NCI-H2227 (cell line): ENCODE data around the gene PTPRM.

ENCODE experiments used
- DNase-seq: peaks from one replicate; lab custom pipeline; 2025; ENCODE audit not compliant: unreplicated experiment; lab: John Stamatoyannopoulos, UW

Gene PTPRM

GRCh38 chr18:8448130-8448529, 881.0 kb downstream of the PTPRM start:
- no peak for DNase-seq

GRCh38 chr18:8450013-8450412, 882.9 kb downstream of the PTPRM start:
- DNase-seq = no peak

- no peak for DNase-seq
These were observed 884.0 kb downstream of the PTPRM start for GRCh38 chr18:8450898-8451665.

- no peak for DNase-seq
These were observed 886.4 kb downstream of the PTPRM start for GRCh38 chr18:8453528-8453927.

GRCh38 chr18:8454136-8454535, 887.0 kb downstream of the PTPRM start:
- no peak for DNase-seq

GRCh38 chr18:8455661-8456614, 888.8 kb downstream of the PTPRM start:
- no peak for DNase-seq
